K562 (cell line): ENCODE results near the gene PSMB8. TPM values are rescaled to one million over a fixed set of nuclear protein-coding genes. Genes with fewer than 3 reads are reported as not detected.

Experiments
- ATAC-seq: fragments of 200-7000 bp; cut with Tn5 transposase; 3 replicates; pipeline ENCODE4 v1.9.1; 2020; ENCODE audit warnings: moderate library complexity
- BruUV-seq: library from RNA; stranded (reverse); fragments of 400-500 nt; replicated peaks from 2 replicates; lab custom pipeline; 2021; lab: Mats Ljungman, UMichigan
- CTCF ChIA-PET: fragments of 300-600 bp; formaldehyde crosslinking; extraction: SDS; loops from one replicate; lab custom pipeline; 2021; ENCODE audit warnings: low intra/inter-chr PET ratio; lab: Yijun Ruan, JAX
- POLR2A ChIA-PET: fragments of 300-600, 350-650 bp; sonication (Branson Sonifier 250); formaldehyde crosslinking; extraction: SDS; loops from one replicate; lab custom pipeline; 2021; ENCODE audit warnings: antibody characterized with exemption, inconsistent platforms; lab: Yijun Ruan, JAX
- DNase-seq, 4 experiments: peaks; one replicate each; pipeline versions ENCODE4 v3.0.0 to v3.0.0-alpha.2; 2011 to 2018; ENCODE audit warnings: low spot score in 3 of 4, mixed read lengths in 3 of 4; ENCODE audit errors: extremely low read depth in 1 of 4
- FAIRE-seq: peaks from 2 replicates; lab custom pipeline; 2011; peaks lifted over from hg19 to GRCh38; lab: Jason Lieb, UNC
- H2AFZ ChIP-seq: 2 replicates; pipeline ENCODE4 v1.6.0; 2011; ENCODE audit warnings: low read depth, low read length, control low read depth, inconsistent platforms
- H3K27ac ChIP-seq: fragments of 200-600 bp; 3 replicates; pipeline ENCODE4 v1.8.0; 2011; ENCODE audit warnings: low read depth, mild to moderate bottlenecking, control low read depth, inconsistent platforms, low read length, moderate library complexity, mixed read lengths; ENCODE audit errors: extremely low read depth
- H3K27me3 ChIP-seq, 2 experiments: fragments of 300-600 bp in 1 of 2; 2 replicates in 1 of 2; 3 replicates in 1 of 2; pipeline versions ENCODE4 v1.6.0 to v1.8.0; 2011; ENCODE audit warnings: inconsistent platforms in 2 of 2, low read length in 2 of 2, mild to moderate bottlenecking in 1 of 2, mixed read lengths in 1 of 2, moderate library complexity in 1 of 2; ENCODE audit not compliant: control insufficient read depth in 2 of 2, insufficient read depth in 2 of 2
- H3K36me3 ChIP-seq: fragments of 300-600 bp; 3 replicates; pipeline ENCODE4 v1.8.0; 2011; ENCODE audit warnings: mild to moderate bottlenecking, low read length, inconsistent platforms; ENCODE audit not compliant: control insufficient read depth, insufficient read depth
- H3K4me1 ChIP-seq, 2 experiments: fragments of 200-600 bp in 1 of 2; replicated peaks in 1 of 2; 2 replicates in 1 of 2; 3 replicates in 1 of 2; pipeline versions ENCODE4 v1.5.1 to v1.8.0; 2011; ENCODE audit warnings: inconsistent platforms in 2 of 2, low read length in 2 of 2, mild to moderate bottlenecking in 1 of 2, mixed read lengths in 1 of 2, moderate library complexity in 1 of 2; ENCODE audit not compliant: control insufficient read depth in 2 of 2, insufficient read depth in 2 of 2
- H3K4me2 ChIP-seq: 2 replicates; pipeline ENCODE4 v1.6.1; 2011; ENCODE audit warnings: low read length, control low read depth, inconsistent platforms, mixed read lengths; ENCODE audit not compliant: insufficient read depth
- H3K4me3 ChIP-seq: fragments of 200-600 bp; sonication (generic), shearing (Covaris generic); 2 replicates; pipeline ENCODE4 v1.5.1; 2016; ENCODE audit warnings: control low read depth, inconsistent platforms
- H3K79me2 ChIP-seq: fragments of 200-600 bp; 3 replicates; pipeline ENCODE4 v1.8.0; 2011; ENCODE audit warnings: low read length, inconsistent platforms; ENCODE audit not compliant: control insufficient read depth, insufficient read depth
- H3K9ac ChIP-seq, 2 experiments: 2 replicates each; pipeline versions ENCODE4 v1.6.0 to v1.6.1; 2011; ENCODE audit warnings: low read depth in 2 of 2, low read length in 2 of 2, control low read depth in 1 of 2, inconsistent platforms in 1 of 2, mild to moderate bottlenecking in 1 of 2, mixed read lengths in 1 of 2; ENCODE audit not compliant: insufficient read depth in 1 of 2
- H3K9me1 ChIP-seq: one replicate; pipeline ENCODE4 v1.6.0; 2011; ENCODE audit warnings: inconsistent platforms, mild to moderate bottlenecking, low read length, moderate library complexity; ENCODE audit not compliant: control insufficient read depth, insufficient read depth
- H3K9me3 ChIP-seq: replicated peaks from 2 replicates; pipeline ENCODE4 v1.5.1; 2011; ENCODE audit warnings: low read depth, low read length, inconsistent platforms; ENCODE audit not compliant: control insufficient read depth, insufficient read depth
- H4K20me1 ChIP-seq: replicated peaks from 2 replicates; pipeline ENCODE4 v1.6.1; 2011; ENCODE audit warnings: low read length, inconsistent platforms, mixed read lengths; ENCODE audit not compliant: control insufficient read depth, insufficient read depth
- ASH1L ChIP-seq: fragments of 450-650 bp; IDR thresholded peaks from 2 replicates; pipeline ENCODE4 v1.6.1; 2018; ENCODE audit warnings: borderline replicate concordance, mild to moderate bottlenecking, low read depth; ENCODE audit not compliant: partially characterized antibody
- MTF1 ChIP-seq: fragments of 250-450 bp; sonication (Bioruptor Pico); IDR thresholded peaks from 2 replicates; pipeline ENCODE4 v1.9.0; 2021; ENCODE audit warnings: moderate library complexity, mild to moderate bottlenecking, inconsistent platforms, borderline replicate concordance
- POLR2G ChIP-seq: fragments of 200-400 bp; formaldehyde crosslinking; IDR thresholded peaks from 2 replicates; pipeline ENCODE4 v1.6.1; 2017; ENCODE audit warnings: low read depth, mild to moderate bottlenecking, antibody characterized with exemption, low read length, moderate library complexity
- RBFOX2 ChIP-seq: fragments of 200-400 bp; formaldehyde crosslinking; IDR thresholded peaks from 2 replicates; pipeline ENCODE4 v1.6.1; 2017; ENCODE audit warnings: low read depth, mild to moderate bottlenecking, low read length, moderate library complexity
- SMARCE1 ChIP-seq: fragments of 450-650 bp; IDR thresholded peaks from 2 replicates; pipeline ENCODE4 v1.7.1; 2016; ENCODE audit warnings: mild to moderate bottlenecking
- SP1 ChIP-seq: sonication (generic); formaldehyde crosslinking; IDR thresholded peaks from 2 replicates; pipeline ENCODE4 v1.8.1; 2022; ENCODE audit warnings: mild to moderate bottlenecking, missing genetic modification reagents
- SRSF1 ChIP-seq: fragments of 200-400 bp; formaldehyde crosslinking; IDR thresholded peaks from 2 replicates; pipeline ENCODE4 v1.6.1; 2017; ENCODE audit warnings: mild to moderate bottlenecking, low read depth, low read length, moderate library complexity
- ZNF3 ChIP-seq: fragments of 250-450 bp; sonication (Bioruptor Pico); IDR thresholded peaks from 2 replicates; pipeline ENCODE4 v1.5.0; 2021; ENCODE audit warnings: mild to moderate bottlenecking, moderate library complexity
- WGBS: fragments of 100-300 bp; shearing (Covaris generic); methylation state at CpG from one replicate; pipeline ENCODE4 v1.1.6; 2016; ENCODE audit warnings: low coverage, mixed read lengths; ENCODE audit not compliant: insufficient coverage; ENCODE audit errors: missing lambda C conversion rate; 5-methylcytosine and 5-hydroxymethylcytosine counted together
- in situ Hi-C: fragments of 300-500 bp; cut with MboI; formaldehyde crosslinking; loops from 4 replicates; pipeline ENCODE4 v1.15.0; 2018; ENCODE audit warnings: inconsistent platforms, mixed read lengths
- intact Hi-C: fragments of 100-400 bp; cut with micrococcal nuclease; formaldehyde crosslinking; loops from 2 replicates; pipeline ENCODE4 v1.14.2; 2022
- polyA plus RNA-seq, 8 experiments: library from polyadenylated mRNA; depleted of rRNA in 4 of 8; stranded (reverse) in 5 of 8; unstranded in 3 of 8; fragments of >200 nt; fragmentation: Nextera tagmentation in 2 of 8; fragmentation: Illumina TruSeq in 1 of 8; extraction: Ambion mirVana in 2 of 8; extraction: Trizol in 1 of 8; gene quantifications; 2 replicates each; pipeline versions ENCODE4 v1.2.1 to v1.2.3, GENCODE V29; 2011 to 2014; ENCODE audit warnings: inconsistent platforms in 1 of 8, missing spikeins in 1 of 8
- total RNA-seq, 7 experiments: library from RNA; depleted of rRNA in 6 of 7; stranded (reverse); fragments of >200 nt in 6 of 7; fragmentation: Illumina TruSeq in 2 of 7; extraction: Trizol in 2 of 7; gene quantifications; 2 replicates each; pipeline versions ENCODE4 v1.2.1 to v1.2.3, GENCODE V29; 2011 to 2021; ENCODE audit warnings: low replicate concordance in 1 of 7
- TF ChIP-seq, protein P1 (sequence below): fragments of 450-650 bp; IDR thresholded peaks from 2 replicates; pipeline ENCODE4 v1.6.1; 2016; ENCODE audit warnings: borderline replicate concordance

PSMB8 gene
- total and polyA plus RNA-seq, 9 of the 15 experiments (the other 6 are each of a cell fraction or from before 2014, with no cell fraction given) = 0.71 to 4.0 (median 2.4) TPM

DNA sequence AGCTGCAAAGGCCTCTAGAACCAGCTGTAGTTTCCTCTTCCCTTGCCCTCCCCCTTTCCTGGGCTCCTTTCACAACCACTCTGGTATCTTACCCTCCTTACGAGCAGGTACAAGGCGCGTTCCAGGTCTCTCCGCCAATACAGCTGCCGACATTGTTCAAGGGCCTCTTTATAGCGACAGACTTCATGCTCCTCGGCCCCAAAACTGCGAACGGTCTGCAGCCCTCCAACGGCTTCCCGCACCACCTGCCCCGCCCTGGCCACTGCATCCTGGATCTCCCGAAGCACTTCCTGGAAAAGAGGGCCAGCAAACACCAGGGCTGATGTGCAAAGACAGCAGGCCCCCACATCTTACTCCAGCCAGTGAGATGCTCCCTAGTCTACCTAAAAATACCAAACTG lies 11.3 kb downstream of the PSMB8 start:
- Histone ChIP-seq H3K4me3 (no peak overlapping the region), H3K27ac (no peak overlapping the region), H3K9me1 (no peaks in the 10 kb centered on the region), H3K36me3 (peaks cover 77% of the 10 kb centered on the region), H4K20me1 (no peaks in the 10 kb centered on the region), H3K4me1 (peaks cover under 1 to 9% of the 10 kb centered on the region in 2 experiments; a peak in 2 of 5 replicates), H3K27me3 (no peaks in the 10 kb centered on the region), H3K9ac (0 out of 4 replicates have a peak overlapping the region, but pooled peaks of 1 of the 2 experiments have one; percentile 47), H3K9me3 (no peaks in the 10 kb centered on the region), H2AFZ (no peak overlapping the region), H3K79me2 (peaks cover 6% of the 10 kb centered on the region; the same call in 2 of the 3 replicates), H3K4me2 (no peak overlapping the region)
- intact Hi-C loops (no loop called here), in situ Hi-C loops (no loop called here)
- WGBS = 88% methylated on average over 13 of the region's 13 CpGs
- no peak for FAIRE-seq
- BruUV-seq = no TSS peak
- DNase-seq = no peak
- TF ChIP-seq SP1 (no peak), ASH1L (no peak), RBFOX2 (0 out of 2 replicates have a peak, but pooled peaks have one; percentile 27), MTF1 (CRISPR knock-in tag) (no peak), SMARCE1 (no peak), POLR2G (0 out of 2 replicates have a peak, but pooled peaks have one; percentile 18), SRSF1 (no peak), ZNF3 (no peak)
- TF ChIP-seq, protein P1, sequence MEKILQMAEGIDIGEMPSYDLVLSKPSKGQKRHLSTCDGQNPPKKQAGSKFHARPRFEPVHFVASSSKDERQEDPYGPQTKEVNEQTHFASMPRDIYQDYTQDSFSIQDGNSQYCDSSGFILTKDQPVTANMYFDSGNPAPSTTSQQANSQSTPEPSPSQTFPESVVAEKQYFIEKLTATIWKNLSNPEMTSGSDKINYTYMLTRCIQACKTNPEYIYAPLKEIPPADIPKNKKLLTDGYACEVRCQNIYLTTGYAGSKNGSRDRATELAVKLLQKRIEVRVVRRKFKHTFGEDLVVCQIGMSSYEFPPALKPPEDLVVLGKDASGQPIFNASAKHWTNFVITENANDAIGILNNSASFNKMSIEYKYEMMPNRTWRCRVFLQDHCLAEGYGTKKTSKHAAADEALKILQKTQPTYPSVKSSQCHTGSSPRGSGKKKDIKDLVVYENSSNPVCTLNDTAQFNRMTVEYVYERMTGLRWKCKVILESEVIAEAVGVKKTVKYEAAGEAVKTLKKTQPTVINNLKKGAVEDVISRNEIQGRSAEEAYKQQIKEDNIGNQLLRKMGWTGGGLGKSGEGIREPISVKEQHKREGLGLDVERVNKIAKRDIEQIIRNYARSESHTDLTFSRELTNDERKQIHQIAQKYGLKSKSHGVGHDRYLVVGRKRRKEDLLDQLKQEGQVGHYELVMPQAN = no peak
- POLR2A ChIA-PET = interaction anchor here (0.7 to 1.1 kb wide), 2 partner anchors 10 to 11 kb away, joined by 3 read pairs; no protein-coding TSS in a partner anchor
- CTCF ChIA-PET = interaction anchor here (1.2 kb wide), 1 partner anchor 21 kb away, joined by 6 read pairs; the partner anchor contains the start of genes PSMB9 and TAP1
- no peak for ATAC-seq
